Measurements from ENCODE around the gene ACADM.
"Not testable (repeated sequence)": the region's sequence is repeated elsewhere in the genome, so short reads cannot be mapped to it uniquely, and the experiment has no call there.

ACADM gene

GRCh38 chr1:75796376-75797272 lies 72.1 kb downstream of the ACADM start, which contains the start of gene MSH4:
Gene MSH4 (plus strand): TSS chr1:75796882. CDS start chr1:75796986, 104 bp downstream.
- DNase-seq (ENCODE audit: low spot score): no peak

- DNase-seq (ENCODE audit: low spot score): no peak
Observed at GRCh38 chr1:75797273-75797588, 72.7 kb downstream of the ACADM start.

DNA sequence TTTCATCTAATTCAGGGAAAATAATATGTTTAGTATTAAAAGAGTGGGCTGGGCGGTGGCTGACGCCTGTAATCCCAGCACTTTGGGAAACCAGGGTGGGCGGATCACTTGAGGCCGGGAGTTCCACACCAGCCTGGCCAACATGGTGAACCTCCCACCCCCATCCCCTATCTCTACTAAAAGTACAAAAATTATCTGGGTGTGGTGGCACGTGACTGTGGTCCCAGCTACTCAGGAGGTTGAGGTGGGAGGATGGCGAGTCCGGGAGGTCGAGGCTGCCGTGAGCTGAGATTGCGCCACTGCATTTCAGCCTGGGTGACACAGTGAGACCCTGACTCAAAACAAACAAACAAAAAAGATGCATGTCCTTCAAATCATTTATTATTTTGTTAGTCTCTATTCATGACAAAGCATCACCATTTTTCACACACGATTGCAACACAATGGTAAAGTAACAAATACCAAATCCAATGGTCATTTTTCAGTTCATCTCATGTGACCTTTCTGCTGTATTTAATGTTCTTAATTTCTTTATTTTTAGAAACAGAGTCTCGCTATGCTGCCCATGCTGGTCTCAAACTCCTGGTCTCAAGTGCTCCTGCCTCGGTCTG lies 73.2 kb downstream of the ACADM start:
- no peak for DNase-seq (ENCODE audit: low spot score)

GRCh38 chr1:75801480-75801879 lies 77.0 kb downstream of the ACADM start:
- not testable (repeated sequence) for DNase-seq (ENCODE audit: low spot score)

GRCh38 chr1:75808921-75809320 lies 84.4 kb downstream of the ACADM start:
- no peak for DNase-seq (ENCODE audit: low spot score)

- not testable (repeated sequence) for DNase-seq (ENCODE audit: low spot score)
Observed at GRCh38 chr1:75810113-75810512, 85.6 kb downstream of the ACADM start.

- no peak for DNase-seq (ENCODE audit: low spot score)
Observed at GRCh38 chr1:75811211-75811981, 86.9 kb downstream of the ACADM start.

DNA sequence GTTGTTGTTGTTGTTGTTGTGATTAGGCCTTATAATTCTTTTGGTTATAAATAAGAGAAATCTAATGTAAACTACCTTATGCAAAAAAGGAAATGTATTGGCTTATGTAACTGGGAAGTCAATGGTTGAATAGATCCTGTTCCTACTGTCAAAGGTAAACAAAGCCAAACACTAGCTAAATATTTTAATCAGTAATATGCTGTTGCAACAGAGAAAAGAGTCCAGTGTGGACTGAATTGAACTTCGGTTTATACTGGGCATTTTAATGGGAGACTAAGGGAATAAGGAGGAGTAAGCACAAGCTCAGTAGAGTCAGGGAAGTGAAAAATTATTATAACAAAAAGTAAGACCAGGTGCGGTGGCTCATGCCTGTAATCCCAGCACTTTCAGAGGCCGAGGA lies 87.6 kb downstream of the ACADM start:
- no peak for DNase-seq (ENCODE audit: low spot score)
